ENCODE measurements around the gene CD44.
A peak's percentile ranks its signal among the peaks of the same experiment; 100 is the strongest.

Gene CD44

DNA sequence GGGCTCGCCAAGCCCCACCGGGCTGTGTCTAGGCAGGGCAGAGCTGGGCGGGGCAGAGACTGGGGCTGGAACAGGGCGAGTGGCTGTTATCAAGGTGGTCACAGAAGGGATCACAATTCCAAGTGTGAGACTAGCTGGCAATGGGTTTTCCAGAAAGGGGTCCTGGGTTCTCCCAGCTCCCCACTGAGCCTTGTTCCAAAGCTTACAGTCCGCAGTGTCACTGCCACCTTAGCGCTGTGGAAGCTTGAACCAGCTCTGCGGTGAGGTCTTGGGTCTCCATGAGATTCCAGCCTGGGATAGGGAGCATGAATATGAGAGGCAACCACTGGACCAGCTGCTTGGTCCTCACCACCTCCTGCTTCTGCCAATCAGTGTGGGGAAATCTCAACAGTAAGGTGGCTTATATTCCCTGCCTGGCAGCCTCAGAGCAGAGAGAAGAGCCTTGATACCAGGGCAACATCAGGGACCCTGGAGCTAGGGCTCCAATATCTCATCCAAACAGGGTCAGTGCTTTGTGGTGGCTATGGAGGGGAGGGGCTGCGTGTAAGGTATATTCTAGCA lies 831 bp downstream of the CD44 start:
- DNase-seq (ENCODE audit: low read depth) = peak; percentile 27

DNA sequence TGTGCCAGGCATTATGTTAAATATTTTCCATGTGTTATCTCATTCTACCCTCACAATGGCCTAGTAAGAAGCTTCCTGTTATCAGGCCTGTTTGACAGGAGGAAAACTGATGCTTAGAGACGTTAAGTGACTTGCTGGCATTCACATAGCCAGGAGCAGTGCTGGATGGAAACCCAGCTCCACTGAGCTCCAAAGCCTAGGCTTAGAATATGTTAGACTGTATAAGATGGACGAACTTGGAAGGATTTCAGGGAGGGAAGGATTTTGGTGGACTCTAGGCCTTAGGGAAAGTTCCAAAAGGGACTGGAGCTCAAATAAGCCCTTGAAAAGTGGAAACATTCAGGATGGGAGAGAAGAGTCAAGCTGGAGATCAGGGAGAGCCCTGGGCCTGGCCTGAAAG lies 2.1 kb downstream of the CD44 start:
- no peak for DNase-seq (ENCODE audit: low read depth)

DNA sequence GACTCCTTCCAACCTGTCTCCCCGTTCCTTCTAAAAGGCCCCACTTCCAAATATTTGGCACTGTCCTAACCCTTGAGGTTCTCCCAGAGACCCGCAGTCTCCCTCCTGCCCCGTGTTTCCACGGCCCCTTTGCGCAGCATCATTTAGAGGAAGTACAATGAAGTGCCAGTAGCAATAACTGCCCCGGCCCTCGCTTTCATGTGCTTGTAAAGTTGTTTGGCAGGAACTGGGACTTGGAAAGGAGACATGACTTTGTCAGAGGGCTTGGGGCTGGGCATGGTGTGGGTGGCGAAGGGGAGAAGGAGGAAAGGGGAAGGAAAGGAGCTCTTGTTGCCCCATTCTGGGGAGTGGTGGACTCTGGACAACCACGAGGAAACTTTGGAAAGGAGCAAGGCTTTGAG lies 2.6 kb downstream of the CD44 start:
- no peak for DNase-seq (ENCODE audit: low read depth)

DNA sequence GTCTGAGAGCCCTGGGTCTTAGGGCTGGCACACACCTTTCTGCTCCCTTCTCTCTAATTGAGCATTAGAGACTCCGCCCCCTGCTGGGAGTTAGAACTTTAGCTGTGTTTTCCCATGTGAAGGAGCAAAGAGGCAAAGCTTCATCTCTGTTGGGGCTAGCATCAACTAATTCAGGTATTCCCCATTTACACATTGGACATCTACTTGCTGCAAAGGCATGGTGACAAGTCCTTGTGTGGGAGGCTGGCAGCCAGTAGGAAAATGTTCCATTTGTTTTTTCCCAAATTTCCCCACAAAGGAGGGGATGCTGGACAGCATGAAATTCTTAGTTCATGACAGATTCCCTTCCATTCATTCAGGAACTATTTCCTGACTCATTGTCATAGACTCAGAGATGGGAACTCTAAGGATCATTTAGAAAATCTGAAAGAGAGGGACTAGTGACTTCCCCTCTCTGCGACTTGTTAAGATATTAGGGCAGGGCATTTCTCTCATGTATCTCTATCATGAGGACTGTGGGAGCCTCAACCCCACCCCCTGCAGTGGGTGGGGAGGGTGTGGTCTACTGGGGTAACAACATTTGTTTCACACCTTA lies 3.6 kb downstream of the CD44 start:
- peak; percentile 49 for DNase-seq (ENCODE audit: low read depth)

DNA sequence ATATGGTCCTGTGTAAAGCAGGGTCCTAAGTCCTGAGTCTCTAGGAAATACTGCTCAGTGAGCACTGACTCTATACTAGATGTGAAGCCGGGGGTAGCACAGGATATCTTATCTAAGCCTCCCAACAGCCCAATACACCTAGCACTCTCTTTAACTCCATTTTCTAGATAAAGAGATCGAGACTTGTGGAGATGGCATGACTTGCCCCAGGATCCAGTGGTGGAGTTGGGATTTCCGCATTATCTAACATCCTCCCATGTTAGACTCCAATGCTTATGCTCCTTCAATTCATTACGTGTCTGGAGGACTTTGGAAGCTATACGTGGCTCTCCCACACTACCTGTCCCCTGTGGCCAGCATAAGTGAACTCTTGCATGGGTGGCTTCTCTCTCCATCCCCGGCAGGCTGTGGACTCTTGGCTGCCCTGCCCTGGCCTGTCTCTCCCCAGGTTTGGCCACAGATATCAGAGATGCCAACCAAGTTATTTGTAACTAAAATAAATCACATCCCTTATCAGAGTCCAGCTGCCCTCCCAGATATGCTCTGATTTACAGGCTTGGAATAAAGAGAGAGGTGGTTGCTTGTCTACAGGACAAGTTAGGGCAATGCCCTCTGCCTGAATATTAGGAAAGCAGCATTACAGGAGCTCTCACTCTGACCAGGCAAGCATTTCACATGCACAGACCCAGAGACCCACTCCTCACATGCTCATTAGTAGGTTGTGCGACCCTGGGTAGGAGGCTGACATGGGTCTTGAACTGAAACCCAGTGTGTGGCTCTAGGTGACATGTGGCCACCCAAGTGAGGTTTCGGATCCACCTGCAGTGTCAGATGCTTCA lies 4.5 kb downstream of the CD44 start:
- no peak for DNase-seq (ENCODE audit: low read depth)

DNA sequence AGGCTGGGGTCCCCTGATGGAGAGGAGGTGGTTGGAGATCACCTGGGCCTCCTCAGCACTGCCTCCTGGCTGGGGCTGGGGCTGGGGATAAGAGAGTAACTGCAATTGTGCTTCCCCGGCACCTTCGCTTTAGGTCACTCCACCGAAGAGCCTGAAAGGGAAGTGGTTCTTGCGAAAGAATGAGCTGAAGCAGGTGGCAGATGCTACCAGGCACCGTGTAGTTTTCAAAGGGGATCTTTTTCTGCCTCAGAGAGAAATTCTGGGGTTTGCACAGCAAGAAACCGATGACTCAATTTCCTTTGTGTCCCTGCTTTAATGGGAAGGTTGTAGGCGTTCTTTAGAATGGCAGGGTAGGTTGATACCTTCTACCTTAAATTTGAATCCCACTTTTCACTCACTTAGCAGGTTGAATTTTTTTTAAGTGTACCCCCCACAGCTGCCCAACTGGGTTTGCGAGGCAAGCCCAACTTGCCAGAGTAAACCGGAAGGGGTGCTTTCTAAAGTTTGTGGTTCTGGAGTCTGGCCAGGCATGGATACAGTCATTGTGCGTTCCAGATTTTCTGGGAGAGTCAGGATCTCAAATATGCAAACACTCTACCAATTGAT lies 5.3 kb downstream of the CD44 start:
- DNase-seq (ENCODE audit: low read depth) = peak; percentile 77

DNA sequence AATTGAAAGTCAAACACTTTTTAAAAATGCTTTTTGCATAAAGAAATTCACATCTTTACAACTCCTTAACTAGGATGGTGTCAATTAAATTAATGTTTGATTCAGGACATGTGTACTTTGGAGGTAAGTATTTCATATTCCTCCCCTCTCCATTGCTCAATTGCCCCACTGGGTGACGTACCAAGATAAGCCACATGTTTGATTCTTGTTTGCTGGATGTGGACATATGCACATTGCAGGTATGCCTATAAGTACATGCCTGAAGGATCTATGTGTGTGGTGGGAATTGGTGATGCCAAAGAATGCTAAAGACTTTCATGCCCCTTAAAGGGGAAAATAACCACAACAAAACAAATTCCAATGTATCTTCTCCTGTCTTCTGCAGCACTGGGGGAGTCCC lies 5.8 kb downstream of the CD44 start:
- DNase-seq (ENCODE audit: low read depth) = peak; percentile 77

DNA sequence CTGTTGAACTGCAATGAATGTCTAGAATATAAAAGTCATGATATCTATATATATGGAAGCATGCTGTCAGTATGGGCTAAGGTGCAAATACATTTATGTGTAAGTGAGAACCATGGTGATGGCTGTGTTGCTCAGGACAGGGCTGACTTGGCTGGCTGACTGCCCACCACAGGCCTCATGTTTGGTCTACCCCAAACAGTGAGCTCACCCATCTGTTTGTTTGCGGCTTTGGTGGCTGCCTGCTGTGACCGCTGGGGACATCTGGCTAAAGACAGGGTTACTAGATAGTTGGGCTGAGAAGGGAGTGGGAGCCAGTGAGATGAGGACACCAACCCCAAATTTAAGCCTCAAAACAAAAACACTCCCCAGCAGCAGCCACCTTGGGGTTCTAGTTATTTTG lies 6.3 kb downstream of the CD44 start:
- DNase-seq (ENCODE audit: low read depth) = peak; percentile 40

DNA sequence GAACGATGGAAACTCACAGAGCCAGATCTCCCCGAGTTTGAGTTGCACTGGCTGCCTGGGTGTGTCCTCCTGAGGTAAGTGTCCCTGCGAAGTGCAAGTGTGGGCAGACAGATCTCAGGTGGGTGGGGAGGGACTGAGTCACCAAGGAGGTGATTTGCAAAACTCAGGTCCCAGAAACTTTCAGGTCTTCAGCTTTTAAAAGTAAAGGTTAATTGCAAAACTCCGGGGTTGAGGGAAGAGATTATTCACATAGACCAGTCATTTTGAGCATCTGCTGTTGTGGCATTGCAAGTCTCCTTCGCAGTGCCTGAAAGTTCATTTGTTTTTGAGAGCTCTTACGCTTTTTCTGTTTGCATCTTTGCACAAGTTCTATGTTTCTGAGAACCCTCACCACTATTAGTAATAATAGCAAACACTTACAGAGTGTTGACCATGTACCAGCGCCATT lies 7.1 kb downstream of the CD44 start:
- no peak for DNase-seq (ENCODE audit: low read depth)

DNA sequence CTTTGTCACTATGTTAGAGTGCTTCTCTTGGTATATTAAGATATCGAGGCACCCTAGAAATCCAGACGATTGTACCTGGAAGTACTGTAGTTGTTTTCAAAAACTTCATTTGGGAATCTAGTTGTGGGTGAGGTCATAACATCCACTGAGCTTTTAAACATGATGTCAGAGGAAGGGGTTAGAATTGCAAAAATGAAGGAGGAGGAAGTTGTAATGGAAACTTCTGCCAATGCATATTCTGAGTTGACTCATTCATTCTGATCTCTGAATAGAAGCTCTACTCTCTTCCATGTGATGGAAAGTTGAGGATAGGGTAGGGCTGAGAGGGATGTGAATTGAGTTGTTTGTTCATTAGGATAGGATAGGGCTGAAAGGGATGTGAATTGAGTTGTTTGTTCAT lies 7.7 kb downstream of the CD44 start:
- DNase-seq (ENCODE audit: low read depth) = no peak

DNA sequence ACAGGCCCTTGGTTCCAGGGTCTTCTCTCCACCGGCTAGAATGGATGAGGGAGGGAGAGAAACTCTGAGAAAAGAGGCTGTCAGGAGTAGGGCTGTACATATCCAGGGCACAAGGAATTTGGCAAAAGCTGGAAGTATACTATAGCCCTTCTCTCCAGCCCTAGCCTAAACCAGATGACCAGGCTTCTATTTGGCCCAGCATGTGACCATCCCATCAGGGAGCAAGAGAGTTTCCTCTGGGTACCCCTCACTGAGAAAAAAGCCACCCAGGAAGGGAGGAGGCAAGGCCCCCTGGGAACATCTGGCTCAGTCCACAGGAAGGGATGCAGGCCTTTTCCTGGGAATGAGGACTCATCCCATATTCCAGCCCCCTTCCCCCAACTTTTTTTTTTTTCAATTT lies 8.3 kb downstream of the CD44 start:
- no peak for DNase-seq (ENCODE audit: low read depth)

DNA sequence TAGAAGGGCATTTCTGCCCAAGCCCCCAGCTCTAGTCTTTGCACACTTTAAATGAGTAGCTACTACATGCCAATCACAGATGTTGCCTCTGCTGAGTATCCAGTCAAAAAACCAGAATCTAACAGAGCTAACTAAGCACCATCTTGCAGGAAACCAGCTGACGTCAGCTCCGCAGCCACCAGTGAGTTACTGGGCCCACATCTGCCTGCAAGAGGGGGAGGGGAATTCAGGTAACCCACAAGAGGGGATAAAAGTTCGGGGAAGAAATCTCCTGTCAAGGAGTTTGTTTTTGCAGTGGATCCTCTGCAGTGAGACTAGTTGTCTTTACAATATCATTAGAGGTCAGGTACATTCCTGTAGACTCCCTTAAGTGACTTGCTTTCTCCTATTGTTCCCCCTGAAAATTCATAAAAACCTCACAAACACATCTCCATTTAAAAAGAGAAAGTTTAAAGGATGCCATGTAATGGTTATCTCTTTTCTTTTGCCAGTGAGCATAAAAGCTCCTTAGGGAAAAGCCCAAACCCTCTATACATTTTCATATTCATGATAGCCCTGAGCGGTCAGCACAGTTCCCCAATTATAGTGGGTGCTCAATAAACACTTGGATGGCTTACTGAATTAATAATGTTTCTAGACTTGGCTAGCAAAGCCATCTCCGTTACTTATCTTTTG lies 9.3 kb downstream of the CD44 start:
- no peak for DNase-seq (ENCODE audit: low read depth)

DNA sequence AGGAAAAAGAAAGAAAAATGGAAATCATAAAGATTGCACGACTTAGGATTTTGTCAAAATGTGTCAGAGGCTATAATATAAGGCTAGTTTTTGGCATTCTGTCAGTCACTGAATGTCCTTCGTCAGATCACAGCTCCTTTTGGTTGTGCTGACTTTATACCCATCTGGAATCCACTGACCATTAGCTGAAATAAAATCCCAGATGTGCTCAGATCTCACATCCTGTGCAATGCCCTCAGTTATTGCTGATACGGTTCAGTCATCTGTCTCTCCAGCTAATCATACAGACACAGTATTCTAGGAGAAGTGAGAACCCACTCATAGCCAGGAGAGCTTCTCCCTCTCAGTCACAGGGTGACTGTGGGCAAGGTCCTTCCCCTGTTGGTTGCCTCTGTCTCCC lies 11.5 kb downstream of the CD44 start:
- no peak for DNase-seq (ENCODE audit: low read depth)

DNA sequence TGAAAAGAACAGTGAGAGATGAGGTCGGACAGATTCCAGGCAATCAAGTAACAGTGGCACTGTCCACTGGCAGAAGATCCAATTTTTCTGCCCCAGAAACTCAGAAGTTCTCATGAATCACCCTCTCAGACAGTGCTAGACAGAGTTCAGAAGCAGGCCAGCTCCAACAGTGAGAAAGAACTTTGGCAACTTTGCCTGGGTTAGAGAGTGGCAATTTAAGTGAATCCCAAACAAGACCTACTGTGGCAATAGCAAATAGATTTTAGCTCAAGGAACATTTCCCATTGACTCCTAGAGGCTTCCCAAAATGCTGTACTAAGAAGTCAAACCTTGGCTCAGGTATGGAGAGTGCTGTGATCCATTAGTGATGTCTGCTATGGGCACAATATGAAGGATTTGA lies 12.3 kb downstream of the CD44 start:
- DNase-seq (ENCODE audit: low read depth) = peak; percentile 79

DNA sequence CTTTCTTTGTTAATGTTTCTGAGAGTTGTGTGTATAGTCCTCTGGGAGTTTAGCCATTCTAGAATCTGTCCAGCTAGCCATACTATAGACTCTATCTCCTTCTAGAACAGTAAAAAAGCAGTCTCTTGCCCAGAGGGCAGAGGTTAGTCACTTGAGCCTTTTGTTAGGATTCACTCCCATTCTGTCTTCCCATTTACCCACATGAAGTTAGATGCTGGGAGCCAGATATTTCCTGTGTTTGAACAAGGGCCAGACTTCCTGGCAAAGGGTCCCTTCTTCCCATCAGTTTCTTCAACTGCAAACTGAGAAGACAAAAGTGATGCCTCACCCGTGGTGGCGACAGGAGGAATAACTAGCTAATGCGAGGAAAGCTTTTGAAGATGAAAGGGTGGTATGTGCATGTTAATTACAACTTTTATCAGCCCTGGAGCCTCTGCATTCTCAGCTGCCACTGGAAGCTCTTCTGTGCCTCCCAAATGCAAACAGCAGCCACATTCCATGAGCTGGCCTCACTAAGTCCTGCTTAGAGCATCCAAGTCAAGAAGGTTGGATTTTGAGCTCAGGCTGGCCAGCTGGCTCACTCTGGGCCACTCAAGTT lies 12.8 kb downstream of the CD44 start:
- DNase-seq (ENCODE audit: low read depth) = no peak

DNA sequence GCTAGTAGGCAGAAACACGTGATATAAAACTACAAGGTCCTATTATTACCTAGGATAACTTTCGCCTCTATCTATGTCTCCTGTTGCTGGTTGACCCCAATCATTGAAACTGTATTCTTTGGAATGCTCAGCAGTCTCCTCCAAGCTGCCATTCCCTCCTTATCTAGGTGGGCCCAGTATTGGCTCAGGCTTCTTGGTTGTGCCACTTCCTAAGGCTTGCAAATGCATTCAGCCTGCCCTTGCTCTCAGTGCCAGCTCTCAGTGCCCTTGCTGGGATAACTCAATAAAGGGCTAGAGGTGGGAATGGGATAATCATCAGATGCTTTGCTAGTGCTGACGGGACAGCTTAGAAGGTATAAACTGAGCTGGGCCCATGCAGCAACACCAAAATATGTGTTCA lies 13.6 kb downstream of the CD44 start:
- DNase-seq (ENCODE audit: low read depth) = no peak

DNA sequence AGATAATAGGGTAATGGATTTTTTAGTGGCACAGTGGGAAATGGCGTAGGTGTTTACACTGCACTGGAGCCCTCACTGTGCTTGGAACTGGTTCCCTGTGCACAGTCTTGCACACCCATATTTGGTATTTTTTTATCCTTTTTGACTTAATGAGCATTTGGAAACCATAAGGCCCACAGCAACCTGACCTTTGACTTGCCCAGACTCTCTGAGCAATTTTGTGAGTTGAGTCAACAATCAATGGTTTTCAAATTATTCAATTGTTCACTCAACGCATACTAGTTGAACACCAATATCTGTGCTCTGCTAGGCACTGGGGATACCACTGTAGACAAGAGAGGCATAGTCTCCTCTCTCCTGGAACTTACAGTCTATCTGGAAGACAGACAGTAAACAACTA lies 14.3 kb downstream of the CD44 start:
- no peak for DNase-seq (ENCODE audit: low read depth)

DNA sequence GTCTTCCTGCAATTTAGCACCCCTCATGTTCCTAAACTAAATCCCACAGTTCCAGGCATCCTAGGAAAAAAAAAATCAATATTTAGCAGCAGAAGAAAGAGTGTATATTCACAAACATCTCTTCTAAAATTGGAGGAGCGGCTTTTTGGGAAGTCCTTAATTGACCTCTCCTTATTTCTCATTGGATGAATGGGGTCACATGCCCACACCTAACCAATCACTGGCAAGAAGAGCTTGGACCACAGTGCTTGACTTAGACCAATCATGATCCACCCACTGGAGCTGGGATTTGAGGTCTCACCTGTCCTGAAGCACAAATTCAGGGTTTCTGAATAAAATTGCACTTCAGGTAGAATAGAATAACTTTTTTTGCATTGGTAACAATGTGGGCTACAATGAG lies 16.0 kb downstream of the CD44 start:
- DNase-seq (ENCODE audit: low read depth) = no peak

DNA sequence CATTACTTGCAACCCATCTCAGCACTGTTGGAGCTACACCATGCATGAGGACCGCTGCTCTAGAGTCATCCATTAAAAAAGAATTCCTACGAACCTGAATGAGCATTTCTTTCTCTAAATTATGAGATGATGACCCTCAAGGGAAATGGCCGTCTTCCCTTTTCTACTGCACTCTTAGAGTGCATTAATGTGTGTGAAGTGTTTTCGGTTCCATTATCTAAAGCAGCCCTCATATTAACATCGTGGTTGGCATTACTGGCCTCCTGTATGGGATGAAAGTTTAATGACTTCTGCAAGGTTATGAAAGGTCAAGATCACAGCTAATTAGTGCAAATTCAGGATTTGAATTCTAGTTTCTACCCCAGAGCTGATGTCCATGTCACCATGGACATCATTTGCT lies 16.7 kb downstream of the CD44 start:
- DNase-seq (ENCODE audit: low read depth) = no peak

DNA sequence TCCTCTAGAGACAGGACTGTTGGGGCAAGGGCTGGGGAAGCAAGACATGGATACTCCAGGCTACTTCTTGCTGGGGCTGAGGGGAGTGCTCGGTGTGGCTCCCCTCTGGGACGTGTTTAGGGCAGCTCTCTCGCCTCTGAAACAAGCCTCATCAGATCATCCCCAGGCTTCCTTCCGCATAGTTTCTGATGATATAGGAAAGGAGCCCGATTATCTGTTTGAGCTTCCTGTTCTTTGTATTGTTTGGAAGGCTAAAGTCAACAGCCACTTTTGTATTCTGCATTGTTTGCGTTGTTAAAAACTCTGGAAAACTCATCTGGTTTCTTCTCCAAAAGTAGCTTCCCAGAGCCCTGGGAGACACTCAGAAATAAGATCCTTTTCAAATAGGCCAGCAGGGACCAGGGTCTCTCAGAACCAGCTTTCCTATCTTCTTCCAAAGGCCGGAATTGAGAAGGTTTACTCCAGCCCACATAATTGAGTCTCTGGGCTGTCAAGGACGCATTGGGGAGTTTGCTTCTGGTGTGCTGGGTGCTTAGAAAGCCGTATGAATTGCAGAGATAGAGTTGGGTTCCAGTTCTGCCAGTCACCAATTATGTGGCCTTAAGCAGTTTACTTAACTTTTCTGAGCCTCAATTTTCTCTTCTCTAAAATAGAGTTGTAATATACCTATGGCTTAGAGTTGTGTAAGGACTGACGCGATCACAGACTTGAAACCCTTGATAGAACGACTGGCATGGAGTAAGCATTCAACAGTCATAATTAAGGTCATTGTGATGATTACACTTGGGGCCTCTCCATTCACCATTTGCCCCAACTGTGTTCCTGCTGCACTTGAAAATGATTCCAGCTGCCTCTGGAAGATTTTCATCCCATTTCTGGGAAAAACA lies 19.1 kb downstream of the CD44 start:
- no peak for DNase-seq (ENCODE audit: low read depth)

Measured in iris pigment epithelial cell (primary cell).